IMR-90 (cell line): ENCODE data around the gene SLC48A1. TPM values are rescaled to one million over a fixed set of nuclear protein-coding genes. Genes with fewer than 3 reads are reported as not detected.

Source experiments
- ATAC-seq: fragments of 200-7000 bp; cut with Tn5 transposase; 2 replicates; pipeline ENCODE4 v1.9.1; 2020; ENCODE audit warnings: low read depth, mild to moderate bottlenecking, moderate library complexity
- BruUV-seq: library from RNA; stranded (reverse); fragments of 400-500 nt; replicated peaks from 2 replicates; lab custom pipeline; 2021; lab: Mats Ljungman, UMichigan
- CTCF ChIA-PET: fragments of 300-600 bp; formaldehyde crosslinking; extraction: SDS; loops from one replicate; lab custom pipeline; 2021; ENCODE audit warnings: antibody characterized with exemption; lab: Yijun Ruan, JAX
- POLR2A ChIA-PET: fragments of 300-600 bp; sonication (Branson Sonifier 250); formaldehyde crosslinking; loops from one replicate; lab custom pipeline; 2022; ENCODE audit warnings: antibody characterized with exemption; ENCODE audit not compliant: unreplicated experiment; lab: Charles Lee
- DNase-seq: peaks from one replicate; pipeline ENCODE4 v3.0.0; 2013
- H2AFZ ChIP-seq: replicated peaks from 2 replicates; pipeline ENCODE3; 2013; ENCODE audit warnings: low read length, mild to moderate bottlenecking; ENCODE audit not compliant: poor library complexity
- H2AK5ac ChIP-seq: 2 replicates; pipeline ENCODE4 v1.6.1; 2013; ENCODE audit warnings: low read depth, low read length, inconsistent platforms
- H2AK9ac ChIP-seq: replicated peaks from 2 replicates; pipeline ENCODE3; 2013; ENCODE audit warnings: mild to moderate bottlenecking, low read depth, low read length, moderate library complexity; ENCODE audit not compliant: poor library complexity
- H2BK120ac ChIP-seq: 2 replicates; pipeline ENCODE4 v1.6.1; 2013; ENCODE audit warnings: low read depth, low read length, inconsistent platforms
- H2BK15ac ChIP-seq: 3 replicates; pipeline ENCODE4 v1.6.1; 2013; ENCODE audit warnings: low read depth, low read length, inconsistent platforms
- H2BK20ac ChIP-seq: 2 replicates; pipeline ENCODE4 v1.6.1; 2013; ENCODE audit warnings: low read depth, mild to moderate bottlenecking, inconsistent platforms, low read length, moderate library complexity
- H2BK5ac ChIP-seq: 2 replicates; pipeline ENCODE4 v1.6.1; 2013; ENCODE audit warnings: mild to moderate bottlenecking, low read depth, low read length, inconsistent platforms; ENCODE audit not compliant: poor library complexity, severe bottlenecking
- H3K14ac ChIP-seq: replicated peaks from 2 replicates; pipeline ENCODE4 v1.6.1; 2013; ENCODE audit warnings: low read depth, low read length, inconsistent platforms
- H3K18ac ChIP-seq: 2 replicates; pipeline ENCODE4 v1.6.1; 2013; ENCODE audit warnings: low read depth, low read length, control low read depth
- H3K23ac ChIP-seq: 2 replicates; pipeline ENCODE4 v1.6.1; 2013; ENCODE audit warnings: low read depth, low read length, inconsistent platforms
- H3K27ac ChIP-seq: 2 replicates; pipeline ENCODE4 v1.5.1; 2013; ENCODE audit warnings: mild to moderate bottlenecking, control low read depth, low read length; ENCODE audit not compliant: insufficient read depth
- H3K27me3 ChIP-seq: 2 replicates; pipeline ENCODE4 v1.6.1; 2013; ENCODE audit warnings: low read length; ENCODE audit not compliant: control insufficient read depth, insufficient read depth
- H3K36me3 ChIP-seq: 2 replicates; pipeline ENCODE4 v1.6.1; 2013; ENCODE audit warnings: low read length, mixed read lengths; ENCODE audit not compliant: control insufficient read depth, insufficient read depth
- H3K4ac ChIP-seq: 2 replicates; pipeline ENCODE4 v1.6.1; 2013; ENCODE audit warnings: low read depth, low read length, inconsistent platforms
- H3K4me1 ChIP-seq: 2 replicates; pipeline ENCODE4 v1.6.1; 2013; ENCODE audit warnings: low read length, mixed read lengths; ENCODE audit not compliant: control insufficient read depth, insufficient read depth
- H3K4me2 ChIP-seq: 2 replicates; pipeline ENCODE4 v1.6.1; 2013; ENCODE audit warnings: low read depth, mild to moderate bottlenecking, control low read depth, low read length, moderate library complexity
- H3K4me3 ChIP-seq: 2 replicates; pipeline ENCODE4 v1.5.1; 2013; ENCODE audit warnings: low read depth, mild to moderate bottlenecking, control low read depth, low read length, moderate library complexity; ENCODE audit not compliant: insufficient read depth
- H3K56ac ChIP-seq: 2 replicates; pipeline ENCODE4 v1.6.1; 2013; ENCODE audit warnings: low read length, inconsistent platforms; ENCODE audit not compliant: insufficient read depth; ENCODE audit errors: extremely low read depth
- H3K79me1 ChIP-seq, 2 experiments: 2 replicates each; pipeline ENCODE4 v1.6.1; 2013; ENCODE audit warnings: low read length in 2 of 2, inconsistent platforms in 1 of 2, low read depth in 1 of 2
- H3K9ac ChIP-seq: 2 replicates; pipeline ENCODE4 v1.6.1; 2013; ENCODE audit warnings: low read depth, low read length, control low read depth
- H3K9me1 ChIP-seq: 2 replicates; pipeline ENCODE4 v1.6.1; 2013; ENCODE audit warnings: low read length, inconsistent platforms; ENCODE audit not compliant: insufficient read depth
- H3K9me3 ChIP-seq: 2 replicates; pipeline ENCODE4 v1.6.1; 2013; ENCODE audit warnings: low read length; ENCODE audit not compliant: control insufficient read depth, insufficient read depth
- H4K20me1 ChIP-seq: 2 replicates; pipeline ENCODE4 v1.6.1; 2013; ENCODE audit warnings: low read length, inconsistent platforms; ENCODE audit not compliant: insufficient read depth
- H4K5ac ChIP-seq: 2 replicates; pipeline ENCODE4 v1.6.1; 2013; ENCODE audit warnings: mild to moderate bottlenecking, low read depth, low read length, control low read depth
- H4K8ac ChIP-seq, 2 experiments: 2 replicates each; pipeline ENCODE4 v1.6.1; 2013; ENCODE audit warnings: low read depth in 2 of 2, low read length in 2 of 2, control low read depth in 1 of 2, inconsistent platforms in 1 of 2
- H4K91ac ChIP-seq: 2 replicates; pipeline ENCODE4 v1.6.1; 2013; ENCODE audit warnings: low read depth, low read length, inconsistent platforms; ENCODE audit not compliant: insufficient read depth
- CEBPB ChIP-seq: IDR thresholded peaks from 2 replicates; pipeline ENCODE4 v1.6.1; 2012; ENCODE audit warnings: low read depth, low read length, improper control_type of control experiment
- RFX5 ChIP-seq: IDR thresholded peaks from 2 replicates; pipeline ENCODE4 v1.8.0; 2012; ENCODE audit warnings: low read depth, mild to moderate bottlenecking, low read length, moderate library complexity
- WGBS, 2 experiments: methylation state at CpG; one replicate each; pipeline versions ENCODE4 v1.1.5 to v1.1.7; 2013; ENCODE audit warnings: missing lambda C conversion rate in 2 of 2; ENCODE audit not compliant: insufficient read length in 1 of 2; ENCODE audit errors: extremely low coverage in 2 of 2; 5-methylcytosine and 5-hydroxymethylcytosine counted together
- dilution Hi-C: fragments of 300-500 bp; cut with HindIII; formaldehyde crosslinking; loops from one replicate; pipeline ENCODE4 v1.14.3; 2018; ENCODE audit warnings: low sequenced_read_pairs; ENCODE audit not compliant: unreplicated experiment
- in situ Hi-C: fragments of 300-500 bp; cut with MboI; formaldehyde crosslinking; loops from 3 replicates; pipeline ENCODE4 v1.14.3; 2019; ENCODE audit warnings: low sequenced_read_pairs, inconsistent platforms, mixed read lengths
- intact Hi-C: fragments of 100-400 bp; cut with micrococcal nuclease; formaldehyde crosslinking; loops from 2 replicates; pipeline ENCODE4 v1.10.0; 2022
- polyA plus RNA-seq, 3 experiments: library from polyadenylated mRNA; depleted of rRNA; stranded (reverse); fragments of >200 nt; gene quantifications; 2 replicates each; pipeline ENCODE4 v1.2.3, GENCODE V29; 2012; ENCODE audit warnings: low replicate concordance in 1 of 3
- total RNA-seq: library from RNA; depleted of rRNA; stranded (reverse); fragments of >200 nt; gene quantifications from 2 replicates; pipeline ENCODE4 v1.2.3, GENCODE V29; 2012

Gene SLC48A1
- total and polyA plus RNA-seq, 2 of the 4 experiments (the other 2 are of a cell fraction): 4.8 to 5.9 TPM

GRCh38 chr12:47752552-47752951 is 20.5 kb upstream of the SLC48A1 start:
- peak; percentile 57 for DNase-seq
- Histone ChIP-seq H3K4me3 (no peak overlapping the region), H2AK5ac (no peak overlapping the region; the same call in 1 of the 2 replicates), H2BK5ac (no peak overlapping the region), H2BK20ac (no peak overlapping the region), H3K23ac (no peak overlapping the region), H3K56ac (no peak overlapping the region), H3K4me1 (peaks cover 12% of the 10 kb centered on the region), H2BK15ac (no peak overlapping the region; the same call in 2 of the 3 replicates), H4K5ac (no peak overlapping the region), H3K4ac (peak overlapping the region; percentile 64; the same call in 1 of the 2 replicates), H3K9ac (no peak overlapping the region), H3K4me2 (no peak overlapping the region), H3K79me1 (no peaks in the 10 kb centered on the region), H4K91ac (no peak overlapping the region), H3K9me1 (peaks cover 13% of the 10 kb centered on the region; the same call in 1 of the 2 replicates), H2BK120ac (no peak overlapping the region), H2AK9ac (no peak overlapping the region), H4K8ac (peak overlapping the region in 1 of 2 experiments; percentile 46; a peak in 1 of 4 replicates), H3K27me3 (peaks cover 5% of the 10 kb centered on the region; the same call in 1 of the 2 replicates), H2AFZ (peak overlapping the region; percentile 32), H3K14ac (no peak overlapping the region), H3K9me3 (no peaks in the 10 kb centered on the region), H3K18ac (no peak overlapping the region), H3K36me3 (no peaks in the 10 kb centered on the region), H4K20me1 (no peaks in the 10 kb centered on the region), H3K27ac (no peak overlapping the region)
- no TSS peak for BruUV-seq
- CTCF ChIA-PET: interaction anchor here (1.5 kb wide), 1 partner anchor 10 kb away, joined by 10 read pairs; no protein-coding TSS in a partner anchor
- intact Hi-C loops (no loop called here), dilution Hi-C loops (no loop called here), in situ Hi-C loops (no loop called here)
- ATAC-seq: peak; percentile 67
- no peak for TF ChIP-seq RFX5
- peak; percentile 29; the same call in 1 of the 2 replicates for TF ChIP-seq CEBPB
- POLR2A ChIA-PET: no interaction called here
- WGBS, 2 experiments: 87% methylated on average over 3 of the region's 7 CpGs; no CpG with 5 or more reads in 1 of the 2 experiments
